Right ventricle myocardium superior (tissue), 1 donor: ENCODE data around the gene KCNJ16. TPM values are rescaled to one million over a fixed set of nuclear protein-coding genes. Genes with fewer than 3 reads are reported as not detected.
"Not testable (repeated sequence)": the region's sequence is repeated elsewhere in the genome, so short reads cannot be mapped to it uniquely, and the experiment has no call there.

Source experiments
- ATAC-seq: fragments of 200-7000 bp; cut with Tn5 transposase; one replicate; pipeline ENCODE4 v1.9.1; 2020; ENCODE audit warnings: mild to moderate bottlenecking; ENCODE audit not compliant: poor library complexity
- DNase-seq: peaks from one replicate; pipeline ENCODE4 v3.0.0-alpha.2; 2020
- intact Hi-C: fragments of 100-400 bp; cut with DNase I; formaldehyde crosslinking; loops from one replicate; pipeline ENCODE4 v1.11.2; 2022
- long read RNA-seq: library from polyadenylated mRNA; unstranded; transcript quantifications from one replicate; pipeline ENCODE4 v2.0.0, GENCODE V29; 2021
- total RNA-seq: library from RNA; stranded (reverse); fragmentation: NEBNext Ultra II Directional; extraction: Animal tissue kit (Norgen Biotek cat#: 25700); gene quantifications from one replicate; pipeline ENCODE4 v1.2.1, GENCODE V29; 2021
- donor health status: DM: no; HTN: yes; CAD: no; lungs with severe emphysema.

Gene KCNJ16
- total RNA-seq, result not detected
- long read RNA-seq, result 0 reads

DNA sequence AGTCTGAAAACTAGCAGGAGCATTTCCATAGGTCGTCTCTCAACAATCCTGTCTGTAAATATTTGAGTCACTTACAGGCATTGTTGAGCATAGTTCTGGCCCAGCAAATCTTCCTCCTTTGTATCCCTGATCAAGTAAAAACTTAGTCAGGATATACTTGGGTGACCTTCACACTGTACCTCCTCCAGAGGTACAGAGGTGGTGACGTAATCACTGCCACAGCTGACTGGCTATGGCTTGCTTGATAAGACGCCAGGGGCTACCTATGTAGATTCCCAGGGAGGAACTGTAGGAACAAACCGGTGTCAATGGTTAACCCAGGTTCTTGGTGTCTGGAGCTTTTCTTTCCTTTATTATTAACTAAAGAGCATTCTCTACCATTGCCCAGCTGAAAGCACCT, at the start of gene KCNJ16:
Gene KCNJ16 (plus strand): TSS at position 270 of the 400 bp plus-strand sequence. CDS start 56,863 bp downstream, outside the sequence.
- no peak for DNase-seq
- ATAC-seq, result no peak
- intact Hi-C loops, result no loop called here

DNA sequence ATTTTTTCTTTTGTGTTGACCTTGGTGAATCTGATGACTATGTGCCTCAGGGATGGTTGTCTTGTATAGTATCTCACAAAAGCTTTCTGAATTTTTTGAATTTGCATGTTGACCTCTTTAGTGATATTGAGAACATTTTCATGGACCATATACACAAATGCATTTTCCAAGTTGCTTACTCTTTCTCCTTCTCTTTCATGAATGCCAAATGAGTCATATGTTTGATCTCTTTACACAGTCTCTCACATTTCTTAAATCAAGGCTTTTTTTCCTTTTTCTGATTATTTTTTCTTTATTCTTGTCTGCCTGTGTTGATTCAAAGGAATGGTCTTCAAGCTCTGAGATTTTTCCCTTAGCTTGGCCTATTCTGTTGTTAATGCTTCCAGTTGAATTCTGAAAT, 46.6 kb upstream of the KCNJ16 start:
- ATAC-seq (no peak), DNase-seq (no peak)
- intact Hi-C loops, result no loop called here

DNA sequence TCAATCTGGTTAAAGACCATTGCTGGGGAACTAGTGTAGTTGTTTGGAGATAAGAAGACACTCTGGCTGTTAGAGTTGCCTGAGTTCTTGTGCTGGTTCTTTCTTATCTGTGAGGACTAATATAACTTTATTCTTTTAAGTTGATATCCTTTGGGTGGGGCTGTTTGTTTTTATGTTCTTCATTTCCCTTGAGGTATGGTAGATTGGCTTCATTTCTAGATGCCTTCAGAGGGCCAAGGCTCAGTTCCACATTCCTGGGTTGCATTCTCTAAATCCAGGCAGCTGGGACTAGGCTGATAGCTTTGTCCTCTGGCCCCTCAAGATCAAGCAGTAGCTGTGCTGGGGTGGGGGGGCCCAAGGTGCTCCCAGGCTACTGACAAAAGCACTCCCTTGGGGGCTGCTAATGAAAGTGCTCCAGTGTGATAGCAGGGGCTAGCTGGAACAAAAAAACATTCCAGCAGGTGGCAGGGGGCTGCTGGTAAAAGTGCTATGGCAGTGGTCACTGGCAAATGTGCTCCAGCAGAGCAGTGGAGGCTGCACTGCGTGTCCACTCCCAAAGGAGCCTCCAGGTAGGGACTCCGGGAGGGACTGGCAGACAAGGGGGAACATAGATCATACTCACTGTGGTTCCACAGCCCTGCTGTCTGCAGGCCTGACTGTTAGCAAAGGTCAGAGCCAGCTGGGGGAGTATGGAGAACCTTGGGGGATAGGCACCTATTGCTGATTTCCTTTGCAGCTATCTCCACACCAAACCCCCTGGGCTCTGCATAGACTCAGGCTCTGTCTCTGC, 45.9 kb upstream of the KCNJ16 start:
- no peak for DNase-seq
- intact Hi-C loops, result no loop called here
- no peak for ATAC-seq

DNA sequence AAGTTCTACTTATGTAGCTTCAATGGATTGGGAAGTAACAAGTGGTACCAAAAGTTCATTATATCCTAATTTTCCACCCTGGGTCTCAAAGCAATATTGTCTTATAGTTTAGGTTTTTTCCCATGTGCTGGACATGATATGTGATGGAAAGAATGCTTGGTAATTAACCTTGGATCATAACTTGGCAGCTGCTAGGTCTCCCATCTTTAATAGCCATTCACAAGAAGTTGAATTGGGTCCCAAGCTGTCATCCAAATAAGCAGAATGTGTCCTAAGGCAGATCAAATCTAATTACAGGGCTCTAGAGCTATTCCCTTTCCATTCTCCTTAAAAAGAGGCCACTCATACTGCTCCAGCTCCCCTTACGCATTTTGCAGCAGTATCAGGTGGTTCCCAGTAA, 44.7 kb upstream of the KCNJ16 start:
- intact Hi-C loops, result no loop called here
- no peak for DNase-seq
- ATAC-seq, result no peak

- ATAC-seq, result no peak
- intact Hi-C loops, result no loop called here
Observed at GRCh38 chr17:70031341-70031740, 43.7 kb upstream of the KCNJ16 start.

GRCh38 chr17:70033165-70033564, 41.9 kb upstream of the KCNJ16 start:
- intact Hi-C loops, result no loop called here
- DNase-seq, result no peak
- ATAC-seq, result no peak

More at GRCh38 chr17:70031341-70031740, 43.7 kb upstream of the KCNJ16 start:
- no peak for DNase-seq

GRCh38 chr17:70034158-70034557, 40.9 kb upstream of the KCNJ16 start:
- DNase-seq, result no peak
- no peak for ATAC-seq
- intact Hi-C loops, result no loop called here

DNA sequence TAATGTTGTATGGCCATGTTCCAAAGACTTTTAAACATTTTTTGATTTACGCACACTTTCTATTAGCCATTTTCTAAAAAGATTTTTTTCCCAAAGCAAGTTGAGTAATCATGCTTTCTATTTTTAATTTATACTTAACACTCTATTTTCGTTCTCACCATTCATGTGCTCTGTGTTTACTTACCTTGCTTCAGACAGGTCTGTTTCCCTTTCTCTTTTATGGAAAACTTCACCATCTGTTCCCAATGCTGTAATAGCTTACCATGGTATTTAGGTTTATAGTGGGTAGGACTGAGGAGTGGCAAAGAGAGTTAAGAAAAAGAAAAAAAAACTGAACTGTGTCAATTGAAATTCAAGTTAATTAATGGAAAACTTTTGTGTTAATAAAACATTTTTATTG, 37.5 kb upstream of the KCNJ16 start:
- ATAC-seq, result no peak
- no peak for DNase-seq
- intact Hi-C loops, result no loop called here

DNA sequence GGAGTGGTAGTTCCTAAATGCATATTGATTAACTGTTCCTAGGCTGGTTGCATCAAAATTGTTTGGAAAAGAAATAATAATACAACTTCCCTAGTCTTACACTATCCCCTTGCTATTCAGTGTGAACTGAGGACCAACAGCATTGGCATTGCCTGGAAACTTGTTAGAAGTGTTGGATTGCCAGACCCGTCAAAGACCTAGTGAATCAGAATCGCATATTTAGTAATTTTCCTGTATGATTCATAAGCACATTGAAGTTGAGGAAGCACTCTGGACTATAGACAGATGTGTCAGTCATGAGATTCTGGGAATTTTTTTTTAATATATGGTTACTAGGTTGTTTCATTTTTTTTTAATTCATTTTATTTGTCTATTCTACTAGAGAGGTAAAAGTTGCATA, 34.7 kb upstream of the KCNJ16 start:
- DNase-seq (no peak), ATAC-seq (no peak)

GRCh38 chr17:70041061-70041460, 34.0 kb upstream of the KCNJ16 start:
- DNase-seq (no peak), ATAC-seq (no peak)
- intact Hi-C loops, result no loop called here

More for the DNA sequence above, 34.7 kb upstream of the KCNJ16 start:
- intact Hi-C loops, result no loop called here

DNA sequence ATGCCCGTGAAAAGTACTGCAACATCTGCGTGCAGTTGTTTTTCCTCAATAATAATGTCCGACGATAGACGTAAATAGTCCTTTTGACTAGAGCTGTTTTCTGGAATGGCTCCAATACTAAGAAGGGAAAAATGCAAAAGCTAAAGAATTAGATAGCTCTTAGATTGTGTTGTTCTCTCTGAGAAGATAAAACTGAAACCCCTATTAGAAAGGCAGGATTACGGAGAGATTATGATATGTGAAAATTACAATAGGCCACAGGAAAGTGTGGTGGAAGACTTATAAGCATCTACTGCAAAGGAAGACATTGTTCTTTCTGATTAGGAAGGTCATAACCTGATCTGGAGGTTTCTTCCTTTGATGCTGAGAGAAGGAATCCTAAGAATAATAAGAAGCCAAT, 33.5 kb upstream of the KCNJ16 start:
- intact Hi-C loops, result no loop called here
- no peak for DNase-seq
- no peak for ATAC-seq

- intact Hi-C loops, ATAC-seq, DNase-seq: not testable (repeated sequence)
Observed at GRCh38 chr17:70045780-70046179, 29.2 kb upstream of the KCNJ16 start.

- intact Hi-C loops, result no loop called here
- DNase-seq, result no peak
- no peak for ATAC-seq
Observed at GRCh38 chr17:70047619-70048419, 27.2 kb upstream of the KCNJ16 start.

GRCh38 chr17:70049801-70050591, 25.0 kb upstream of the KCNJ16 start:
- DNase-seq (no peak), ATAC-seq (no peak)
- intact Hi-C loops, result no loop called here

- DNase-seq, result no peak
- intact Hi-C loops, result no loop called here
- no peak for ATAC-seq
Observed at GRCh38 chr17:70050931-70051330, 24.1 kb upstream of the KCNJ16 start.

DNA sequence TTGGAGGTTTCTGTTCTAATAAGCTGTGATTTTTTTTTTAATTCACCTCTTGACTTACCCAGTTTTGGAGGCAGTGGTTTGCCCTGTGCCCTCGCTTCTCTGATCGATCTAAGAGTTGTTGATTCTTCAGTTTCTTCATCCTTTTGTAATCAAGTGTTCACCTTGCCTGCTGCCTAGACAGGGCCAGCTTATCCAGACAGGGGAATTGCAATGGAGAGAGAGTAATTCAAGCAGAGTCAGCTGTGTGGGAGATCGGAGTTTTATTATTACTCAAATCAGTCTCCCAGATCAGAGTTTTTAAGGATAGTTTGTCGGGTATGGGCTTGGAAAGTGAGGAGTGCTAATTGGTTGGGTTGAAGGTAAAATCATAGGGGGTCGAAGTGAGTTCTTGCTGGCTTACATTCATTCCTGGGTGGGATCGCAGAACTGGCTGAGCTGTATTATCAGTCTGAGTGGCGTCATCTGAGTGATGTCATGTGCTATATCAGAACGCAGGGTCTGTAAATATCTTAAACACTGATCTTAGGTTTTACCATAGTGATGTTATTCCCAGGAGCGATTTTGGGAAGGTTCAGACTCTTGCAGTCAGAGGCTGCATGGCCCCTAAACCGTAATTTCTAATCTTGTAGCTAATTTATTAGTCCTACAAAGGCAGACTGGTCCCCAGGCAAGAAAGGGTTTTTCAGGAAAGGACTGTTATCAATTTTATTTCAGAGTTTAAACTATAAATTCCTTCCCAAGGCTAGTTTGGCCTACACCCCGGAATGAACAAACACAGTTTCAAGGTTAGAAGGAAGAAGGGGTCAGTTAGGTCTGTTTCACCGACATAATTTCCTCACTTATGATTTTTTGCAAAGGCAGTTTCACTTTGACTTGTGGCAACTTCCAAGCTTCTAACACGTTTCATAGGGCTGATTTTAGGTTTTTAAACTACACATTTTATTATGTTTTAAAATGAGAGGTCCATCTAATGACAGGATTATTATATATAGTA, 21.5 kb upstream of the KCNJ16 start:
- intact Hi-C loops, result no loop called here
- DNase-seq (no peak), ATAC-seq (no peak)

GRCh38 chr17:70055000-70055399, 20.0 kb upstream of the KCNJ16 start:
- intact Hi-C loops, result no loop called here
- DNase-seq (no peak), ATAC-seq (no peak)

DNA sequence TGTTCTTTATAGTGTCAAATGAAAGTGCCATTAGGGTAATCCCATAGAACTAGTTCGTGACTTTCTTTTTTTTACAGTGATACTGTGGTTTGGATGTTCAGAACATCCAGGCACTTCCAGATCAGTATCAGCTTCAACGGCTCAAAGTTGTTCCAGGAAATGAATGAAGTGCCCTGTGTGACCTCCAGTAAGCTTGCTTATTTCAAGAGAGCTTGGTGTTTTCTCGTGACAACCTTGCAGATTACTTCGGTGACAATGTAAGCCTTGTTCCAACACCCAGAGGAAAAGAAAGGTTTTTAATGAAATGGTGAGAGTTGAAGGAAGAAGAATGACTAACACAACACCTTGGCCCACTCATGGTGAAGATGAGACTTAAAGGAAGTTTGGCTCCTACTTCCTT, 16.0 kb upstream of the KCNJ16 start:
- DNase-seq (no peak), ATAC-seq (no peak)

More for the DNA sequence above, 16.0 kb upstream of the KCNJ16 start:
- intact Hi-C loops, result no loop called here
